HG03196 (cell line): ENCODE results near the gene PGS1.

ENCODE experiments used
- ATAC-seq: cut with Tn5 transposase; IDR thresholded peaks from one replicate; pipeline ENCODE4 v1.9.1; 2021; ENCODE audit not compliant: unreplicated experiment

PGS1 gene

DNA sequence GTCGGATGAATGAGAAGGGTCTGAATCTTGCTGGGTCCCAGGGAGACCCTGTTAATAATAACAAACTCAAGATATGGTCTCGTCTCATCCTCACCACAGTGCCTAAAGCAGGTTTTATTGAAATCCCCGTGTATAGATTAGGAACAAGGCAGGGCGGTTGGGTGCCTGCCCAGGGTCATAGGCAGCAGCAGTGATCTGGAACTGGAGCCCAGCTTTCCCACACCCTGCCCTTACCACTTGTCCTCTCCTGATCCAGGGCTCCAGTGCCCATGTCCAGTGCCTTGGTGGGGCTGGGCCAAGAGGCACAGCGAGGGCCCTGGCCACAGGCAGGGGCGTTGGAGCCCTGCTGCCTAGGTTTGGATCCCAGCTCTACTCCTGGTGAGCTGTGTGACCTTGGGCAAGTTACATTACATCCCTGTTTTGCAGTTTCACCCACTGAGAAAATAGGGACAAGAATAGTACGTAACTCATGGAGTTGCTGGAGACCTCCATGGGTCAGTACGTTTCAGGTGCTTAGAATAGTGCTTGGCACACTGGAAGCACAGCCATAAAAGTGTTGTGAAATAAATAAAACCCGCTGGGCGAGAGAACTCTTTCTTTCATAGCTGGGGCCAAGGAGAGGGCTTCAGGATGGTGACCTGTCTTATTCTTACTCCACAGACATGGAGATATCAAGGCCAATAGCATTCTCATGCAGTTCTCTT, 32.5 kb upstream of the PGS1 start:
- ATAC-seq = no peak

- ATAC-seq = no peak
Observed at GRCh38 chr17:78346605-78347250, 31.7 kb upstream of the PGS1 start.

DNA sequence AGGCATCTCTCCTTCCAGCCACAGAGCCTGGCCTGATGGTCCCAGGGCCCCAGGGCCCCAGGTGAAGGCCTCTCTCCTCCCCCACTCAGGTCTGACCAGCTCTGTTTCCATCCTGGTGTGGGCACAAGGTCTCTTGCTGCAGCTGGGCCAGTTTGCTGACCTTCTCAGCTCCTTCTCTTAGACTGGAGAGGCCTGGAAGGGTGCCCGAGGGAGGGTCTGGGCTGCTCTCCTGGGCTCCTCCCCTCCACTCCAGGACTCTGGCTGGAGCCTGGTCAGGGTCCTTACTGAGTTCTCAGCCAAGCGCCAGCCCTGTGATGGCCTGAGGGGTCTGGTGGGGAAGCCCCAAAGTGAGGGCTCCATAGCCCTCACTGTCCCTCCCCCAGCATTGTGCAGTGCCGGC, 31.0 kb upstream of the PGS1 start:
- no peak for ATAC-seq

GRCh38 chr17:78348055-78348770, 30.2 kb upstream of the PGS1 start:
- ATAC-seq = no peak

- no peak for ATAC-seq
Observed at GRCh38 chr17:78349891-78350642, 28.4 kb upstream of the PGS1 start.

- ATAC-seq = no peak
Observed at GRCh38 chr17:78351449-78352006, 26.9 kb upstream of the PGS1 start.

DNA sequence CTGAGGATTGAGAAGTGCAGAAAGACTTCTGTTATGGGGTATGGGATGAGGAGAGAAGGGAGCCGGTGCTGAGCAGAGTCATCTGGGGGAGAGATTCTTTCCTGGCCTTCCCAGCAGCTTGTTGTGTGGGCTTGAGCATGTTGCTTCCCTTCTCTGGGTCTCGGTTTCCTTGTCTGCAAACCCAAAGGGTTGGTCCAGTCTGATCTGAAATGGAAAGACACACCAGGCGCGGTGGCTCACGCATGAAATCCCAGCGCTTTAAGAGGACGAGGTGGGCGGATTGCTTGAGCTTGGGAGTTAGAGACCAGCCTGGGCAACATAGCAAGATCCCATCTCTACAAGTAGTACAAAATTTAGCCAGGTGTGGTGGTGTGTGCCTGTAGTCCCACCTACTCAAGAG, 24.6 kb upstream of the PGS1 start:
- no peak for ATAC-seq

DNA sequence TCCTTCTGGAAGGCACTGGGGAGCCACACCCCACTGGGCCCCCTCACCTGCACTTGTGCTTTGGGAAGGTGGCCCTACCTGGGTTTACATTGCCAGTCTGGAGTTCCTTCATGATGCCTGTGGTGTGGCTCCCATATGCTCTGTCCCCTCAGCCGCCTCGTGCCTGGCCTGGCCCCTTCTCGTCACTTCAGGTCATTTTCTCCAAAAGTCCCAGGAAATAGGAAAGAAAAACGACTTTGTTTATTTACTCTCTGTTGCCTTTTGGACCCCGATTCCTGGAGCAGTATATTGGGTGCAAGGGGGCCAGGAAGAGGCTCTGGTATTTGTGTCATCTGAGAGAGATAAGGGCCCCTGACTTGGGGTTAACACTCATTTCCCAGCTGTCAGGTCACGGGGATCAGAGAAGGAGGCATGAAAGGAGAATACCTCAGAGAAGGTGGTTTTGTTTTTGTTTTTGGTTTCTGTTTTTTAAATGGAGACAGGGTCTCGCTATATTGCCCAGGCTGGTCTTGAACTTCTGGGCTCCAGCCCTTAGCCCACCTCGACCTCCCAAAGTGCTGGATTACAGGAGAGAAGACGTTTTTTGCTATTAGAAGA, 23.3 kb upstream of the PGS1 start:
- ATAC-seq = no peak

GRCh38 chr17:78355701-78356100, 22.7 kb upstream of the PGS1 start:
- ATAC-seq = no peak

DNA sequence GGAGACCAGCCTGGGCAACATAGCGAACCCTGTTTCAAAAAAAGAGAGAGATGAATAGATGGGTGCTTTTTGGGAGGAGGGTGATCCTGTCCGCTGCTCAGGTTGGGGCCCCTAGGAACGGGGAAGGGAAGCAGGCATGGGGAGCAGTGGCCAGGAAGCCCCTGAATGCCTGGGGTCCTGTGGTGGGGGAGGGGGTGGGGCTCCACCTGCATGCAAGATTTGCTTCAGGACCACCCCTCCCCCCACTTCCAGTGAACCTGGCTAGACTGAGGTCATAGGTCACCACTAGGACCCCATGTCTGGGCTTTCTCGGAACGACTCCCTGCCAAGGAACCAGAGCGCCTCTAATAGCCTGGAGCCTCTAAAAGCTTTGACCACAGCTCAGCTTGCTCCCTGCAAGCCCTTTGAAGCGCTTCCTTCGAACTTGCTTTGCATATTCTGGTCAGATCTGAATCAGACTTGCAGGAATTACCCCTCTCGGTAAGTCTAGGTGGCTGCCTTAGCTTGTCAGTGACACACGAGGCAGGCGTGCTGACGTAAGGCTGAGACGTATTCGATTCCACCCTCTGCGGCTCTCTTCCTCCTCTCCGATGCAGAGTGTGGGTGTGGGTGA, 22.2 kb upstream of the PGS1 start:
- peak; percentile 43 for ATAC-seq

DNA sequence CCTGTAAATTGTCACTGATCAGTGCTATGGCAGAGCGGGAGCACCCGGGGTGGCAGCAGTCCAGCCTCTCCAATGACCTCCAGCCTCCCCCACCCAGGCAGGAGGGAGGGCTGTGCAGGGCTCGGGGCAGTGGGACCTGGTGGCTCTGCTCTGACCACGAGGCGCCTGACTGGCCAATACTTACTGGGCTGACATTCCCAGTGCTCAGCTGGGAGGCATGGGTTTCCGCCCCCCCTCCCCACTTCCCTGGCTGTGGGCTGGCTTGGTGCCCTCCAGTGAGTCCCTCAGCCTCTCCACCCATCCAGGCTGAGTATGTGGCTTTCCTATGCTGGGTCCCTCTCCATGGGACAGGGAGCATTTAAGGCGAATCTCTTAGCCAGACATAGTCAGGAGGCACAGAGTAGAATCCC, 21.3 kb upstream of the PGS1 start:
- no peak for ATAC-seq

DNA sequence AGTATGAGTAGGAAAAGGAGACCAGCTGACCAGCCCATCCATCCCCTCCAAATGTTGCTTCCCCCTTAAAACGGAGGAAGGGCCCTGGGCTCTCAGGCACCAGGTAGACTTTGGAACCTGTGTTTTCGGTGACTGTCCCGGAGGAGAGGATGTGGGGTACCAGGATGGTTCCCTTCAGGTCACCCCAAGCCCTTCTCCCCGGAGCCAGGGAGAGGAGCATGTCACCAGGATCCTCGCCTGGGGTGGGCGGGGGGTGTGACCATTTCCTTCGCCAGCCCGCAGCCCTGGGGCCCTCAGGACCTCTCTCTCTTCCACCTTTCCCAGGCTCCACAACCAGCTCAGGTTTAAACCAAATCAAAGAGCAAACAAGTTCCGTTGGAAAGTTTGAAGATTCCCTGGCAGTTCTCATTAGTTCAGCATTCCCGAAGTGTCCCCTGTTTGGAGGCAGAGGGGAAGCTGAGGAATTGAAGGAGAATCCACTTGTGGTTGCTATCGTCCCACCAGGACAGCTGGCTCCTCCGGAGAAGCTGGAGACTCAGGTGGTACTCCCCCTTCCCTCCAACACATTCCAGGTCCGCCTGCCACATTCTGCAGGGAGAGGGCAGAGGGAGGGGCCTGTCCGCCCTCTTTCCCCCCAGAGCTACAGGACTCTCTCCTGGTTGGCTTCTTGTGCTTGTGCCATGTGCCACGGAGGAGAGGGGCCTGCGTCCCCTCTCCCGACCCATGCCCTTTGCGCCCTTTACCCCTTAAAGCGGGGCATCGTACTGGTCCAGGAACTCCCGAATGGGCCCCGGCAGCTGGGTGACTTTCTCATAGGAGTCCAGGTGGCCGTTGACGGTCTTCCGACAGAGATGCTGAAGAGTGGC, 20.5 kb upstream of the PGS1 start:
- no peak for ATAC-seq

DNA sequence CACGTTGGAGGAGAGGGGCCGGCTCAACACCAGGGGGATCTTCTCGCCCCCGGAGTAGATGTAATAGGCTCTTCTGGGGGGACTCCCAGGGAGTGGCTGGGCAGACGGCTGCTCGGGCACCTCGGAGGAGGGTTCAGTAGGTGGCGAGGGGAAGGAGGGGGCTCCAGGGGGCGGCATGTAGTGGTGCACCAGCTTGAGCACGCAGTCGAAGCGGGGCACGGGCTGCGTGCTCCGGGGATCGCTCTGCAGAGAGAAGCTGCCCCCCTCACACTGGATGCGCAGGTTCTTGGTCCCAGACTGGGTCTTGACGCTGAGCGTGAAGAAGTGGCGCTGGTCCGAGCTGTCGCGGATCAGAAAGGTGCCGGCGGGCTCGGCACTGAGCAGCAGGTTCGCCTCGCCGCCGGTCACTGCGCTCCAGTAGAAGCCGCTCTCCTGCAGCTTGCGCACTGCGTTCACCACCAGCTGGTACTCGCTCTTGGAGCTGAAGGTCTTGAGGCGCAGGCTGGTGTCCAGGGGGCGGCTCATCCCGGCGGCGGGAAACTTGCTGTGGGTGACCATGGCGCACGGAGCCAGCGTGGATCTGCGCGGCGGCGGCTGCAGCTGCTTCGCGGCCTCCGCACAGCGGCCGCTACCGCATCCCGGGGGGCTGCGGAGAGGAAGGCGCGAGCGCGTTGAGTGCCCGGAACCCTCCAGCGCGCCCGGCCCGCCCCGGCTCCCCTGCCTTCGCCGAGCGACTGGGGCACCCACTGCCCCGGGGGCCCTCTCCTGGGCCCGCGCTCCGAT, 19.7 kb upstream of the PGS1 start:
- no peak for ATAC-seq

DNA sequence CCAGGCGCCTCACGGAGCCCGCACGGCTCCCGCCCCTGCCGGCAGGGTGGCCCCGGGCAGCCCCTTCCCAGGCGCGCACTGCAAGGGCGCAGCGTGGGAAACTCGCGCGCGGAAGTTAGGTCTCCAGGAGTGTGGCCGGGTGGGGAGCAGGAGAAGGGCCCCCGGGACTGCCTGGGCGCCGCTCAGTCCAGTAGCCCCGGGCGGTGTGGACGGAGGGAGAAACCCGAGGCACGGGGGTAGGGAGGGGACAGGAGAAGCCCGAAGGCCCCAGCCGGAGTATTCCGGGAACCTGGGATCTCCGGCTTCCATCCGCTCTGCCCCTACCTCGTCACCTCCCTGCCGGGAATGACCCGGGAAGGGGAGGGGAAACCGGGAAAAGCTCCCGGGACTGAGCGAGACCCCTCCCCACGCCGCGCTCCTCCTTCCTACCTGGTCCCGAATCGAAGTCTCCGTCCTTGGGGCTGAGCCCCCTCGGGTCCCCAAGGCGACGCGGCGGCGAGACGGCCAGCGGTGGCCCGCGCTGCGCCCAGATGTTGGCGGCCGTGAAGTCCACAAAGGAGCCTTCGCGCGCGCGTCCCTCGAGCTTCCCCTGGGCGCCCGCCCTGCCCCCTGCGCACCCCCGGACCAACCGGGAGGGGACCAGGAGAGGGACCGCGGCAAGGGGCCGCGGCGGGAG, 19.0 kb upstream of the PGS1 start:
- no peak for ATAC-seq

DNA sequence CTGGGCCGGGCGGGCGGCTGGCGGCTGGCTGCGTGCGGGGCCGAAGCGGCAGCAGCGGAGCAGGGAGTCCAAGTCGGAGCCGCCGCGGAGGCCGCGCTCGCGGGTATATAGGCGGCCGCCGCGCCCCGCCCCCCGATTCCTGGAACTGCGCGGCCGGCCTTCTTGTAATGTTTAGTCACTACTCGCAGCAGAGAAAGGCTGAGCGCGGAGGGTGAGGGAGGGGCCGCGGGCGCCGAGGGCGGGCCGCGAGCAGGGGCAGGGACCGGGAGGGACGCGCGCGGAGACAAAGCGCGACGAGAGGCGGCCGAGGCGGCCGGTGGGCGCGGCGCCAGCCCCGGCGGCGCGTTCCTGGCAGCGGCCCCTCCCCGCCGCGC, 18.5 kb upstream of the PGS1 start, which contains the start of gene SOCS3:
TSS of gene SOCS3 (minus strand) at position 81 of the 374 bp plus-strand sequence. CDS start 982 bp downstream, outside the sequence.
- ATAC-seq = no peak

- no peak for ATAC-seq
Observed at GRCh38 chr17:78360371-78361224, 17.9 kb upstream of the PGS1 start.

DNA sequence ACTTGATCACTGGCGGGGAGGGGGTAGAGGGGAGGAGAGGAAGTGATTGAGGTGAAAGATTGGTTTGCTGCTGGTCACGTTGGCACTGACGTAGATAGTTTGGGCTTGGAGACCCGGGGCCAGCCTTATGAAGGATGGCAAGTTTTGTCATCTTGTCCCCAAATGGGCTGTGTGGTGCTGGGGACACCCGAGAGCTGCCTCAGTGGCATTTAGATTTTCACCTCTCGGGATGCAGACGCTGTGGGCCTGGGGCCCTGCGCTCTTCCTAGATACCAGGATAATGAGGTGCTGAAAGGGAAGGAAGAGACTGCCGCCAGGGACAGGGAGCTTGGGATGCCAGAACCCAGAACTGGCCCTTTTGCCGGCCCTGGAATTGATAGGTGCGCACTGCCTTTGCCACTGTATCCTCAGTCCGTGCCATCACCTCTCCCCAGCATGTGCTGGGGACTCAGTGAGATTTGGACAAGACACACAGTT, 17.2 kb upstream of the PGS1 start:
- ATAC-seq = no peak
